ENCODE results near the gene NCAPG. TPM values are rescaled to one million over a fixed set of nuclear protein-coding genes. Genes with fewer than 3 reads are reported as not detected.

The NCAPG gene
- total and polyA plus RNA-seq, 2 of the 4 experiments (the other 2 are of a cell fraction), result 10.9 to 26.7 TPM

- Histone ChIP-seq H2BK20ac (ENCODE audit: low read depth, low read length) (no peak overlapping the region), H3K27me3 (ENCODE audit: control insufficient read depth, insufficient read depth, low read length) (no peaks in the 10 kb centered on the region), H2BK15ac (ENCODE audit: low read depth, low read length) (no peak overlapping the region), H3K4ac (ENCODE audit: low read depth, low read length) (no peak overlapping the region), H2AK5ac (ENCODE audit: low read depth, low read length) (no peak overlapping the region), H3K23ac (ENCODE audit: low read depth, low read length) (no peak overlapping the region), H2BK120ac (ENCODE audit: low read depth, low read length) (no peak overlapping the region), H3K36me3 (ENCODE audit: control insufficient read depth, insufficient read depth, low read length) (no peaks in the 10 kb centered on the region), H3K9ac (ENCODE audit: low read depth, low read length) (no peak overlapping the region), H3K4me2 (ENCODE audit: low read depth, low read length) (no peak overlapping the region), H3K4me1 (ENCODE audit: control insufficient read depth, insufficient read depth, low read length) (no peaks in the 10 kb centered on the region), H3K79me1 (ENCODE audit: low read depth in 1 of 2, low read length in 2 of 2) (no peaks in the 10 kb centered on the region), H3K56ac (ENCODE audit: extremely low read depth, insufficient read depth, low read length) (no peak overlapping the region), H3K27ac (ENCODE audit: insufficient read depth, low read length) (no peak overlapping the region), H4K20me1 (ENCODE audit: insufficient read depth, low read length) (no peaks in the 10 kb centered on the region), H3K9me3 (ENCODE audit: control insufficient read depth, insufficient read depth, low read length) (no peaks in the 10 kb centered on the region), H2AFZ (replicated peaks; ENCODE audit: low read length, poor library complexity) (no peak overlapping the region), H4K5ac (ENCODE audit: low read depth, low read length) (no peak overlapping the region), H3K18ac (ENCODE audit: low read depth, low read length) (no peak overlapping the region), H3K4me3 (ENCODE audit: insufficient read depth, low read depth, low read length) (no peak overlapping the region), H4K8ac (ENCODE audit: low read depth in 2 of 2, low read length in 2 of 2) (no peak overlapping the region), H4K91ac (ENCODE audit: insufficient read depth, low read depth, low read length) (no peak overlapping the region), H3K14ac (replicated peaks; ENCODE audit: low read depth, low read length) (no peak overlapping the region), H2AK9ac (replicated peaks; ENCODE audit: low read depth, low read length, poor library complexity) (no peak overlapping the region), H3K9me1 (ENCODE audit: insufficient read depth, low read length) (no peaks in the 10 kb centered on the region), H2BK5ac (ENCODE audit: low read depth, low read length, poor library complexity, severe bottlenecking) (no peak overlapping the region)
- POLR2A ChIA-PET (ENCODE audit: unreplicated experiment), result no interaction called here
- intact Hi-C loops (cut with micrococcal nuclease), result no loop called here
- no peak for DNase-seq
- TF ChIP-seq MXI1 (IDR thresholded peaks at IDR 0.05; ENCODE audit: borderline replicate concordance, low read depth, low read length) (no peak), MAFK (IDR thresholded peaks at IDR 0.05; ENCODE audit: low read depth, low read length) (no peak), FOS (IDR thresholded peaks at IDR 0.05; ENCODE audit: low read depth, low read length) (no peak), SMC3 (IDR thresholded peaks at IDR 0.05; ENCODE audit: low read depth, low read length) (no peak), MAZ (IDR thresholded peaks at IDR 0.05; ENCODE audit: borderline replicate concordance, low read depth, low read length) (no peak), POLR2A (IDR thresholded peaks at IDR 0.05; ENCODE audit: low read depth, low read length) (no peak)
- WGBS, 2 experiments (ENCODE audit: extremely low coverage in 2 of 2, insufficient read length in 1 of 2), result no CpG with 5 or more reads among the region's 4 CpGs
- in situ Hi-C loops (cut with MboI; ENCODE audit: low sequenced_read_pairs), result no loop called here
- no peak for ATAC-seq (ENCODE audit: low read depth)
- dilution Hi-C loops (cut with HindIII; ENCODE audit: low sequenced_read_pairs, unreplicated experiment), result no loop called here
- BruUV-seq (replicated peaks), result no TSS peak
- CTCF ChIA-PET, result no interaction called here
Observed at GRCh38 chr4:17875402-17876070, 64.8 kb downstream of the NCAPG start.
